ENCODE data around the gene OPN3.

Gene OPN3

GRCh38 chr1:241622669-241623068 lies 17.5 kb downstream of the OPN3 start:
- no peak for DNase-seq

GRCh38 chr1:241617426-241617825 lies 22.7 kb downstream of the OPN3 start:
- no peak for DNase-seq

GRCh38 chr1:241615043-241615974 lies 24.9 kb downstream of the OPN3 start:
- no peak for DNase-seq

- DNase-seq = no peak
Observed at GRCh38 chr1:241614572-241614971, 25.6 kb downstream of the OPN3 start.

- no peak for DNase-seq
Observed at GRCh38 chr1:241614144-241614543, 26.0 kb downstream of the OPN3 start.

DNA sequence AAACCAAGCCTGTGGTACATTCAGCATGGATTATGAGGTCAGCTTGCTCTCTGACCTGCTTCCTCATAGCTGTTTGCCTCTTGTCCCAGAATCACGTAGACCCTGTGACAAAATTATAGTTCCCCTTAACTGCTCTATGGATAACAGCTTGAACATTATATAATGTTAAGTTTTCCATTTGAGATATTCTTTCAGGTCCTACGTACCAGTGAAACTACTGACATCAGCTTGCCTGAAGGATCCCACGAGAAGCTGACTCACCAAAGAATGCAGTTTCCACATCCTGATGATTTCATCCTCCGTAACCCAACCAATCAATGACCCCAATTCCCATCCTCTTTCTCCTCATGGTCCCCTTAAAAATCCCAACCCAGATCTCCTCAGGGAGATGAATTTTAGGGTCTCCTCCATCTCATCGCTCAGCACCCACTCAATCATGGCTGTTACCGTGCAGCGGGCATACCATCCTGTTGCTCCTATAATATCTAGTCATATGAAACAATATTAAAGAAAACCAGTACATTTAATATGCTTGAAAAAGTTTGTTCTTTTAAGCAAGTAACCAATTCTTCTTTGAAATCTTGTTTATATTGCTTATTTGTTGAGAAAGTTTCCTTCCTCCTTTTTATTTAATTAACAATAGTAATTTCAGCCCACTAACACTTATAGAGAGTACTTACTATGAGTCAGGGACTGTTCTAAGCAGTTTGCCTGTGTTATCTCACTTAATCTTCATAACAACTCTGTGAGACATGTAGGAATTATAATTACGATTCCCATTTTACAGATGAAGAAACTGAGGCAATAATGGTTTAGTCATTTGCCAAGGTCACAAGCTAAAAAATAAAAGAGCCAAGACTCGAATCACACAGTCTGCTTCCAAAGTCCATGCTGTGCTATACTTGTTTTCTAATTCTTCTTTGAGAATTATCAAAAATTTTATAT lies 27.4 kb downstream of the OPN3 start:
- DNase-seq = peak in 3 of 56 donors; percentile 1 to 32 (median 4)

- DNase-seq = no peak
Observed at GRCh38 chr1:241611736-241612135, 28.4 kb downstream of the OPN3 start.

- DNase-seq = no peak
Observed at GRCh38 chr1:241611063-241611462, 29.1 kb downstream of the OPN3 start.

DNA sequence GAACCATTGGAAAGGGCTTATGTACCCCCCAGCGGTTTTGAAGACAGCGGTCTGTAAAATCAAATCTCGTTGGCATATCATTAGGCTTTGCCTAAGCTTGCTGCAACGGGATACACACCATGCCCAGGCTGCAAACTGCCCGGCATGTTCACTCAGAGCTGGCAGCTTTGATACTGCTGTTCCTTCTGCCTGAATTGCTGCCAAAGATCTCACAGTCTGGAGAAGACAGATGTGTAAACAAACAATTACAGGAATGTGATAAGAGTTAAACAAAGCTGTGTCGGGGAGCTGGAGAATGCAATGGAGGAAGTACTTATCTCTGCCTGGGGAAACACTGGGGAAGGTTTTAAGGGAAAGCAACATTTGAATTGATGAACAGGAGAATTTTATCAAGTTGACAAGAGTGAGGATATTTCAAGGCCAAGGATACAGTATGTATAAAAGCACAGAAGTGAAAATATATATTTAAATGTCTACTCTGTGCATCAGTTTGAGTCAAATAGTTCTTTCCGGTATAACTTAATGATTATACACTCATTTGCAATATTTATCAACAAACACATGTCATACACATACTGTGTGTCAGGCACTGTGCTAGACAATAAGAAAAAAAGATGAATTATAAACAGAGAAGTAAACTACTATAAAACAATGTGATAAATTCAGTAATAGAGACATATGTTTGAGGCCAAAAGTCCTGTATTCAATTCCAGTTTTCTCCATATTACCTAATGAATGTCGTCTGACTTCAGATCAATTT lies 29.9 kb downstream of the OPN3 start:
- DNase-seq = no peak

DNA sequence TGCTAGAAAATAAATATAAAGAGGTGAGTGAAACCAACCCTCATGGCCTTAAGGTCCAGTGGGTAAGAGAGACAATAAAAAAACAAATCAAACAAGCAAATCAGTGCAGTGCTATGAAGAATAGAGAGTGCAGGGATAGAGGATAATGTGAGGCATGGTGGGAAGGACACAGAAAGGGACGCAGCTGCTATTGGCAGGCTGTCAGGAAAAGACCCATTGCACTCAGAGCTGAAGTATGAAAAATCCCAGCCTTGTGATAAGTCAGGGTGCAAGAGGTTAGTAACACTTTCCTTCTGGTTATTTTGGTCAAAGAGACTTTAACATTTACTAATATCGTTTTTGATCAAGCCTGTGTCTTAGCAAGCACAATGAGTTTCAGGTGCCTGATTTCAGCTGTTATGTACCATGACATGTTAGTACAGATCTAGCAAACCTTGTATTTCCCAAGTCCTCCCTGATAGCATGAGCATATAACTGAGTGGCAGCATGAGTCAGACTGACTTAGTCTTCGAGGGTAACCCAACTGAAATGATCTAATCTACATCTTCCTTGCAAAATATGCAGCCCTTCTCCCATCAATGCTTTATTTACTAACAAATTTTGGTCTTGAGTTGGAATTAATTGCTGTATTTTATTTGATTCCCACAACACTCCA lies 31.7 kb downstream of the OPN3 start:
- DNase-seq = no peak

GRCh38 chr1:241607497-241607896 lies 32.7 kb downstream of the OPN3 start:
- no peak for DNase-seq

DNA sequence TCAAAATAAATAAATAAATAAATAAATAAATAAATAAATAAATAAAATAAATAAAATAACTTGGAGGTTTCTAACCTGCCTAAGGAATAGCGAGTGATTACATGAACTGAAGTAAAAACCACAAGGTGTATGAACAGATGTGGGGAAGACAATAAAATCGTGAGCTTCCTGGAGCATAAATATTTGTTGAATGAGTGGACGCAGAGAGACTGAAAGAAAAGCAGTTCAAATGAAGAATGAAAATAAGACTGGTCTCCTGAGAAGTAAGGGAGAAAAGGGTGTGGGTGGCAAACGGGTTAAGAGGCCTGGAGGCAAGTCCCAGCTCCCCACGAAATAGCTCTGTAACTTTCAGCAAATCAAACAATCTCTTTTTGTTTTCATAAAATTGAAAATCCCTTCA lies 33.6 kb downstream of the OPN3 start:
- no peak for DNase-seq

DNA sequence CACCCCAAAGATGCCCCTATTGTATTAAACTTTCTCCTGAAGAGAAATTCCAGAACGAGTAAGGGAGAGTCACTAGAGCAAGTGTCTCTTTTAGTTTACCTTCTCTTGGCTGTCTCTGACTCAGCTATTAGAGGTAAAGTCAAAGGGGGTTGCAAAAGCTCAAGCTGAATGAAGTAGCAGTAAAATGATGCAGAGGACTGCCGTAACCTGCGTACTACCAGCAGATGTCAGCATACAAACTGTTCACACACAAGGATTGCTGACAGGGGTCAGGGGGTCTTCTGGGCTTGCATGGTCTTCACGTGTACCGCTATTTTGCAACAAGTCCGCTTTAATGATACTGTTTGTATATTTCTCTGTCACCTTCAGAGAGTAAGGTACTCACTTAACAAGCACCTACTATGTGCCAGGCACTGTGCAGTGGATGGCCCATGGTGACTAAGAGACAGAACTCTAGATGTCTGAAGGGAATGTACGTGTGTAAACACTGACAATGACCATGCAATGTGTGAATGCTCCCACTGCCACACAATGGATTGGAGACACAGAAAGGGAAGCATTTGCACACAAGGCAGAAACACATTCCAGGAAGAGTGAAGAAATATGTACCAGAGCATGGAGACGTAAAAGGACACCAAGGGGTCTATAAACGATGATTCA lies 34.9 kb downstream of the OPN3 start:
- DNase-seq = no peak

- DNase-seq = no peak
Observed at GRCh38 chr1:241603731-241604245, 36.4 kb downstream of the OPN3 start.

DNA sequence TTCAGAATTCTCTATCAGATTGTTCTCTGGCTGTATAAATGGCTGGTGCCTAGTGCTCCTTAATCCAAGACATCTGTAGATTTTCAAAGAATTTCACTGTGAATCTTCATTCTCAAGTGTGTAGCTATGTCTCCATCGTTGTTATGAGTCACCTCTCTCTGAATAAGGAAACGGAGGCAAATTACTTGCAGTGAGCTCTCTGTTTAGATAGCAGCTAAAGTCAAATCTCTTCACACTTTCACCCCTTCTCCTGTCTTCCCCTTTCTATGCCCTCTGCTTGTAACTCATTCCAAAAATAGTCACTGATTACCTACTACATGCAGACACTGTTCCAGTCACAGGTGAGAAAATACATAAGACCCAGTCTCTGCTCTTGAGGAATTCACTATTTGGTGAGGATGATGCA lies 39.7 kb downstream of the OPN3 start:
- no peak for DNase-seq

DNA sequence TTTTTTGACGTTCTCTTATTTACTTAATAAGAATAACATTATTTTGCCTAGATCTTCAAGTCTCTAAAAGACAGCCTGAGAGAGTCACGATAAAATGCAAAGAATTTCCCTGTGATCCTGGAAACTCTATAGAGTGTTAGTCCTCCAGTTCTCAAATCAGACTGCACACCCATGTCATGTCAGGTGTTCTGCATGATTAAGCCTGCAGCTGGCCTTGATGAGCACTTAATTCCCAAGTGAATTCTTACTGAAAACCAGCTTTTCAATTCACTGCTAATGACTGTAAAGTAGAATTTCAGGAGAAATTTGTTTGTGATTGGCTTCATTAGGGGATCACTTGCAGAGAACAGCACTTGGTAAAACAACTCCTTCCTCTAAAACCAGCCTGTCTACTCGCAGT lies 41.9 kb downstream of the OPN3 start:
- DNase-seq = no peak

- DNase-seq = no peak
Observed at GRCh38 chr1:241596633-241597032, 43.5 kb downstream of the OPN3 start.

GRCh38 chr1:241593186-241593585 lies 47.0 kb downstream of the OPN3 start:
- DNase-seq = no peak

DNA sequence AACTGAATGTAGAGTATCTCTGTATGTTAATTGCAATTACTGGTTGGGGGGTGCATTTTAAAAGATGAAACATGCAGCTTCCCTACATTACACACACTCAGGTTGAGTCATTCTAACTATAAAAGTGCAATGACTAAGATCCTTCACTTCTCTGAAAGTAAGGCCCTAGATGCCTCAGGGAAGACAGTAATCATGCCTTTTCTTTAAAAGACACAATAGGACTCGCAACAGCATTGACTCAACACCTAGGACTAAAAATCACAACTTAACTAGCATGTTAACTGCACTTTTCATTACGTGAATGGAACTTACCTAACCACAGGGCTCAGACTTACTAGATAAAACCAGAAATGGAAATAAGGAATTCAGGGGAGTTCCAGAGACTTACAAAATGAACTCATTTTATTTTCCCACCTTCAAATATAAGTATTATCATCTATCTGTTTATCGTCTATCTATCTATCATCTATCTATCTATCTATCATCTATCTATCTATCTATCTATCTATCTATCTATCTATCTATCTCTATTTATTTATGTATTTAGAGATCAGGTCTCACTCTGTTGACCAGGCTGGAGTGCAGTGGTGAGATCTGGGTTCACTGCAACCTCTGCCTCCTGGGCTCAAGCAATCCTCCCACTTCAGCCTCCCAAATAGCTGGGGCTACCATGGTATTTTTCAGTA lies 47.8 kb downstream of the OPN3 start:
- DNase-seq = peak in 1 of 56 donors; percentile 31
